NCI-H748 treated with DMSO at 0.1 percent for 48 hours (cell line): ENCODE data around the gene DAGLA.
"Not testable (repeated sequence)": the region's sequence is repeated elsewhere in the genome, so short reads cannot be mapped to it uniquely, and the experiment has no call there.

Experiments
- DNase-seq: peaks from one replicate; lab custom pipeline; 2025; lab: John Stamatoyannopoulos, UW

The DAGLA gene

DNA sequence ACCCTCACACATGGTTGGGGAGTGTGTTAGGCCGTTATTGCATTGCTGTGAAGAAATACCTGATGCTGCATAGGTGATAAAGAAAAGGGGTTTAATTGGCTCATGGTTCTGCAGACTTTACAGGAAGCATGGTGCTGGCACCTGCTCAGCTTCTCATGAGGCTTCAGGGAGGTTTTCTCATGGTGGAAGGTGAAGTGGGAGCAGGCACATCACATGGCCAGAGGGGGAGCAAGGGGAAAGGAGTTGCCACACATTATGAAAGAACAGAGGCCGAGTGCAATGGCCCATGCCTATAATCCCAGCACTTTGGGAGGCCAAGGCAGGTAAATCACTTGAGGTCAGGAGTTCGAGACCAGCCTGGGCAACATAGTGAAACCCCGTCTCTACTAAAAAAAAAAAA, 19.2 kb upstream of the DAGLA start:
- DNase-seq = not testable (repeated sequence)

DNA sequence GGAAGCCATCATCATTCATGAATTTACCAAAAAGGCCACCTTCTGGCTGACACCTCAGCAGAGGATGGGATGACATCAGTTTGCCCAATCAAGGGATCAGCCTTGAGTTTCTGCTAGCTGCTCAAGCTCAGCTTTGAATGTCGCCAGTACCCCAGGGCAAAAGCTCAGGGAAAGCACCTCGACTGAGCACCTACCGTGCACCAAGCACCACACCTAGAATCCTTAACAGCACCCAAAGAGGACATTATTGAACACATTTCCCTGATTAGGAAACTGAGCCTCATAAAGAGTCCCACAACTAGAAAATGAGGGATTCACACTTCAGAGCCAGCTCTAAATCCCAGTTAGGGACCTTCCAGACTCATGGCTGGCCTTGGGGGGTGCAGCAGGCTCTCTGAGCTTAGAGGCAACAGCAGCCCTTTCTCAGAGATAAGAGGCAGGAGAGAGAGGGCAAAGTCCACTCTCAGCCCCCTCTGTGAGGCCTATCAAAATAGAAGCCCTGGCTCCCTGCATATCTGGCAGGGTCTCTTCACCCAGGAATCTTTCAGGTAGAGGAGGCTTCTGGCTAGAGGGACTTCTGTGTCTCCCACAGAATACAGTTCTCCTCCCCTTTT, 13.4 kb upstream of the DAGLA start:
- DNase-seq = no peak

DNA sequence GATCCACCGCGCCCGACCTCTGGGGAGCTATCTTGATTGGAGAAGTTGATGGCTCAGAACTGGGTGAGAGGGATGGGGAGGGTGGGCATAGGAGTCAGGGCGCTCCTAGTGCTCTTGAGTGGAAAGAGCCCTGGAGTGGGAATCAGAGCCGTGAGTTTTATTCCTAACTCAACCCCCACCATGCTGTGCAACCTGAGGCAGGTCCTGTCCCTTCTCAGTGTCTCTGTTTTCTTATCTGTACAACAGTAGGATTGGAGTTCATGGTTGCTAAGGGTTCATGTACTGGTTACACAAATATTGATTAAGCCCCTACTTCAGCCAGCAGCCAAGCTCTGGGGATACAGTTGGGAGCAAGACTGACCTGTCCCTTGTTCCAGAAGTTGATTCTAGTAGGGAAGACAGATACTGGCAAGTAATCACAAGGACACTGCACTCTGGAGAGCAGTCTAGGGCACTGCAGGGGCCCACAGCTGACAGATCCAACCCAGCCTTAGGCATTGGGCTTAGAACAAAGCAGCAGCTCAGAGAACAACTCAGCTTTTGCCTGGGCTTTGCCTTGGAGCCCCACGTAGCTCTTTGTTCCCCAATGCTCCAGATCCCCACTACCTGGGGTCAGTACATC, 12.4 kb upstream of the DAGLA start:
- DNase-seq = no peak

DNA sequence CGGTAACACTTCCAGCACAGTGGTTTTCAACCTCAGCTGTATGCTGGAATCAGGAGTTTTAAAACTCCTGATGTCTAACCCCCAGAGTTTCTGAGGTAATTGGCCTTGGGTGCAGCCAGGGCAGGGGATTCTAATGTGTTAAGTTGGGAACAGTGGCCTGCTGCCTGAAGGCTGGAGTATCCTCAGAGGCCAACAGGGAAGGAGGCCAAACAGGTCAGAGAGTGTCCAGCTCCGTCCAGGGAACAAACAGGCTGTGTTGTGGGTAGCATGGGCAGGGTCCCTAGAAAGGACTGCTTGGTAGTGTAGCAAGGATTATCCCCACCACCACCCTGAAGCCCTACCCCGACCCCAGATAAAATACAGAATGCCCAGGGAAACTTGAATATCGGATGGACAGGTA, 10.8 kb upstream of the DAGLA start:
- no peak for DNase-seq

DNA sequence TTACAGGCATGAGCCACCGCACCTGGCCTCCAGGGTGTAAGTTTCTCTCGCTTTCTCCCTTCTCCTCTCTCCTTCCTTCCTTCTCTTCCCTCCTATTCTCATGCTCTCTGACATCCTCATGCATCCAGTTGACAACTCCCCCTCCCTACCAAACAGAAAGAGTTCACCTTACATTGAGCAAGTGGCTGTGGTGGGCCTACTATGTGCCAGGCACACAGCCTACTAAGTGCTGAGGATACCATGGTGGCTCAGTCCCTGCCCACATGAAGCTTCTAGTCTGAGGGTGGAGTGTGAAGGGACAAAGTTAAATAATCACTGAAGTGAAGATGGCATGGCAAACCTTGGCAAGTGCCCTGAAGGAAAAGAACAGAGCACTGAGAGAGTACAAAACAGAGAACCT, 9.6 kb upstream of the DAGLA start:
- DNase-seq = no peak

DNA sequence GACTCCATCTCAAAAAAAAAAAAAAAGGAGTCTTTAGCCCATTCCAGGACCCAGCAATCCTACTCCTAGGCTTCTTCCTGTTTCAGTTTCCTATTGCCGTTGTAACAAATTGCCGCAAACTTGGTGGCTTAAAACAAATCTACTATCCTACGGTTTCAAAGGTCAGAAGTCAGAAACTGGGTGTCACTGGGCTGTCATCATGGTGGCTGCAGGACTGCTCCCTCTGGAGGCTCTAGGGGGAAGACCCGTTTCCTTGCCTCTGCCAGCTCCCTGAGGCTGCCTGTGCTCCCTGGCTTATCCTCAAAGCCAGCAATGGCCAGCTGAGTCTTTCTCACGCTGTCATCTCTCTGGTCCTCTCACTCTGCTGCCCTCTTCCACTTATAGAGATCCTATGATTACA, 8.7 kb upstream of the DAGLA start:
- no peak for DNase-seq

DNA sequence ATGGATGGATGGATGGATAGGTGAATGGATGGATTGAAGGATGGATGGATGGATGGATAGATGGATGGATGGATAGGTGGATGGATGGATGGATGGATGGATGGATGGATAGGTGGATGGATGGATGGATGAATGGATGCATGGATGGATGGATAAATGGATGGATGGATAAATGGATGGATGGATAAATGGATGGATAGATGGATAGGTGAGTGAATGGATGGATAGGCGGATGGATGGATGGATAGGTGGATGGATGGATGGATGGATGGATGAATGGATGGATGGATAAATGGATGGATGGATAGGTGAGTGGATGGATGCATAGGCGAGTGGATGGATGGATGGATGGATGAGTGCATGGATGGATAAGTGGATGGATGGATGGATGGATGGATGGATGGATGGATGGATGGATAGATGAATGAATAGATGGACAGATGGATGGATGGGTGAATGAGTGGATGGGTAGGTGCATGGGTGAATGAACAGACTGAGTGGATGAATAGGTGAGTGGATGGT, 6.2 kb upstream of the DAGLA start:
- not testable (repeated sequence) for DNase-seq

DNA sequence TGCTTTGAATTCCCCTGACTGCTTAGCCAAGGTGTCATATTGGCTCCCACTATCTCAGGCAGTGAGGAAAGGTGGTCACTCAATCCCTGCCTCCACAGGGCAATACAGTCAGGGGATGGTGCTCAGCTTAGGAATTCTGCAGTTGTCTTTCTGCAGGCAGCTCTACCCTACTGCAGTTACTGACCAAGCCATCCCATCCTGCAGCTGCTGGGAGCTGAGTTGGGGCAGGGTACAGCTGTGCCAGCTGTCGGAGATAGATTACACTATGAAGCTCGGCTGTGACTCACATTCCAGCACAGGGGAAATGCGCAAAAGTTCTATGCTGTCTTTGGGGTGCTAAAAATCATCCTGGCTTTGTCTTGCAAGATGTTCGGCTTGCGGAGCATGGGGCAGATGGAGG, 4.4 kb upstream of the DAGLA start:
- DNase-seq = no peak

DNA sequence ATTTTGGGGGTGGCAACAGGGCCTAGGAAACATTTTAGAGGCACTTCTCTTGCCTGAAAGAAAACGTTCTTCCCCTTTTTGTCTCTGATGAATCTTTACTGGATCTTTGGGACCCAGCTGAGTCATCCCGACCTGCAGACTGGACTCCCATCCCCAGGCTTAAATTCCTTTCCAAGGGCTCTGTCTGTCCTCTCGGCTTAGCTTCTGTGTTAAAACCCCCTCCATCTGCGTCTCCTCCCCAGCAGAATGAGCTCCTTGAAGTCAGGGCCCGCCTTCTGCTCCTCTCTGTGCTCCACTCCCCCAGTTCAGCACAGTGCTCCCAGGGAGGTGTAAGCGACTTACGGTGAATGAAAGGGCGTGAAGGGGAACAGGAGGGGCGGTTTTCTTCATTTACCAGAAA, 895 bp upstream of the DAGLA start:
- DNase-seq = no peak

DNA sequence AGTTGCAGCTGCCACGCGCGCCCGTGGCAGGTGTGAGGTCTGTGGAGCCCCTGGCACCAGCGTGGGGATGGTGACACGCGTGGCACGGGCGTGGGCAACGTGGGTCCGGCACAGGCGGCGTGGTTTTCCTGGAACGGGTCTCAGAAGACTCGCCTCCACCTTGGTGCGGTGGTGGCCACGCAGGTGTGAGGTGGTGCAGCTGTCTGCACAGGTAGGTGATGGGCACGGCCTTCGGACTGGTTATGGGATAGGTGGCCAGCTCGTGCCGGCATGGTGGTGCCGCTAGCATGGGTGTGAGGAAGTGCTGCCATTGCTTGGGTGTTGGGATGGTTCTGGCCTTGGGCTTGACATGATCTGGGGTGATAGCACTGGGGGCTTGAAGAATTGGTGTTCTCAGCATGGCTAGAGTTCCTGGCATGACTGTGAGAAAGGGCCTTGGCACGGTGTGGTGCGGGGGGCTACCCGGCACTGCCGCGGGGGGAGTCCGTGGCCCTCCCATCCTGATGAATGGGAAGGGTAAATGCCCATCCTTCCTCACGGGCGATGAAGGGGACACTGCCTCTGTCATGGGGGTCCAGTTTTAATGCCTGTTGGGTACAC, 531 bp downstream of the DAGLA start:
- DNase-seq = no peak

DNA sequence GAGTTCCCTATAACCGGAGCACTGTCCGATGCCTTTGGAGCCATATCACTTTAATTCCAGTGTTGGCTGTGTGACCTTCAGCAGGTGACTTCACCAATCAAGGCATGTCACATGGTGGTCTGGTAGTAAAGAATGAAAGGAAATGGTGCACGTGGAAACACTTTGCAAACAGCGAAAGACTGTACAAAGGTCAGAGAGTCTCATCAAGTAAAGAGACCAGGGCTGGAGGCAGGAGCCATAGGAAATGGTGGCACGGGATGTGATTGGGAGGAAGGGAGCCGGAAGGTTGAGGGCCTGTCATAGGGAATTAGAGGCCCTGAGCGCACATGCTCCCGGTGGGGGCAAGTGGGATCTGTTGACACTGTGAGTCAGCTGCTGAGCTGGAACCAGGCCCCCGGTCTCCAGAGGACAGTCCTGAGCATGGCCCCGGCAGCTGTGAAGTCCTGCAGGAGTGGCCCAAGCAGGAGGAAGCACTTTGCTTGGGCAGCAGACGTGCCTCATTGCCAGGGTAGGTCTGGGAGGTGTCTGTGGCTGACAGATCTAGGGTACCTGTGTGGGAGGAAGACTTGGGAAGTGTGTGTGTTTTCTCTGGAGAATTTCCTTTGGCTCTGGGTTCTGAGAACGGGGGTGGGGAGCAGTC, 2.0 kb downstream of the DAGLA start:
- no peak for DNase-seq

DNA sequence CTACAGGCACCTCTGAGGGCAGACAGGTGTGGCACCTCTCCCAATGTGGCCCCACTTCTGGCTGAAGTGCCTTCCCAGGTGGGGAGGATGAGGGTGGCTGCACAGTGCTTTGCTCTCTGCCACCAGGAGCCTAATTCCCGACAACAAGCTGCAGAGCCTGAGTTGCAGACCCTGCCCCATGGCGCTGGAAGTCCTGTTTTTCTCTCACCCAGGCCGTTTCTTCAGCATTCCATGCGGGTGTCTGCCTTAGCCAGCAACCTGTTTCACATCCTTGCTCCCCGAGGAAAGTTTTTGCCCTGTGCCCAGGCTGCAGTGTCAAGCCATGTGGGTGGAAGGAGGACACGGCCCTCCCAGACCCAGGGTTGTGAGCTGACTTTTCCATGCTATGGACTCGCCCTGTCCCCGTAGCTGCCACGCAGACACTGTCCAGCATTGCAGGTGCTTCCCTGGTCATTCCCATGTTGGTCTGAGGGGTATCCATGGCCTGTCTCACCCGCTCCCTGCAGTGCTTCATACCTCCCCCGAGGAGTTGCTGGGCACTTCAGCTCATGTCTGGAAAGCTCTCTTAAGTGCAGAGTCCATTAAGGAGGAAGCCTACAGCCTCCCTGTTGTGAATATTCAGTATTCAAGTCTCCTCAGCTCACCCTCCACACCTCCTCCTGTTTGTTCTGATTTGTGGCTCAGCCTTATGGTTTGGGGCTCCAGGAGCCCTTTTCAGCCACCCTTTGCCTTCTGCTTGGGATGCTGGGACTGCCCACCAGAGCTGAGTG, 2.9 kb downstream of the DAGLA start:
- DNase-seq = no peak

DNA sequence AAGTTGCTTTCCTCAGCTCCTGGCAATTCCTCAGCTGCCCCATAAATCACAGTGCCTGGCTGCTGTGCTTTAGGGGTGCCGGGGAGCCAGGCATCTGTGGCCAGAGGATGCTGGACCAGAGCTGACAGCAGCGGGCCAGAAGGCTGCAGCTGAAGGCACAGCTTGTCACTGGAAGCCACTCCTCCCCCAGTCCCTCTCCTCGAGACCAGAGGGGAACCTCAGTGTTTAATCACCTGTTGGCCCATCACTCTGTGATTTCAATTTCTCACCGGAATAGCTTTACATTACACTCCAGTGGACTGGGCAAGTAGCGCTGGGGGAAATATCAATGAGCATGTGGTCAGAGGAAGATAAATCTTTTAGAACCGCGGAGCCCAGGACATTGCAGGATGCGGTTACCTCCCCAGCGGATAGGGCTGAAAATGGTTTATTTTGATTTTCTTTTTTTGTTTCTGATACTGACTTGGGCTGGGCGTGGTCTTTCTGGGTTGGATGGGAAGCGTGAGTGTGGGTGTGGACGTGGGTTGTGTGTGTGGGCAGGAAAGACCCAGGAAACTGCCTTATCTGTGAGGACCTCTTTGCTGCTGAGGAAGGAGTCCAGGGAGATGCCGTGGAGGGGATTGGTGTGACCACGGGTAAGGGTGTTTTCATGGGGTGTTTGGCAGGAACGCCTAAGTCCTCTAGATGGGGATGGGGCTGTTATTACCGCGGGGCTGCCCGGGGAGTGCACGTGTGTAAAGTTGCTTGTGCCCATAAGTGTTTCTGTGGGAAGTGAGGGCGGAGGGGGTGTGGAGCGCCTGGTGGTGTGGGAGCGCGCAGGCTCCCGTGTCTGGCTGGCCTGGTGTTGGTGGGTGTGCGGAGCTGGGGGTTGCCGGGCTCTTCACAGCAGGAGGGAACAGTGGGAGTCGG, 4.0 kb downstream of the DAGLA start:
- no peak for DNase-seq

DNA sequence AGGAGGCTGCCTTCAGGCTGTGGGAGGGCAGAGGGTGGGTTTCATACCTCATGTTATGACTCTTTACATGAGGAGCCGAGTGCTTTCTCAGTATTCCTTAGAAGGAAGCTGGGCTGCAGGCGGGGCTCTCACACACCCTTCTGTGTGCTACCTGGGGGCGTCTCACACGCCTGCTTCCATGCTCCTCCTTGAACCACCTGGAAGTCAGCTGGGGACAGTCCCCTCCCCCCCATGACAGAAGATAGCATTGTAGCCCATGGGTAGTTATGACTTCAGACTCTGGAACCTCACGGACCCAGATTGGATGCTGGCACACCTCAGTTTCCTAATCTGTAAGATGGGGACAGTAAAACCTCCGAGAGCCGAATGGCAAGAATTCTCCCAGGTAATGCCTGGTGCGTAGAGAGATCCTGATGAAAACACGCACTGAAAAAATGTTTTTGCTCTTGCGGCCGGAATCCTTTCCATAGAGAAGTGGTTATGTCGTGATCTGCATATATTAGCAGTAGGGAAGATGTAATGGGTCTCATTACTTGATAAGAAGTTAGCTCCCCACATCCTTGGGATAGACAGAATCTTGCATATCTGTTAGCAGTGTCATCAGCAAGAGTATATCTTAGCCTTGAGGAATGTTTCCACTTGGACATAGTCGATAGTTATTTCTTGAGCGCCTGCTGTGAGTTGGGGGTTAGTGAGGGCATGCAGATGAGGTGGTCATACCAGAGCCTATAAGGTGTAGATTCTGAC, 4.9 kb downstream of the DAGLA start:
- no peak for DNase-seq

DNA sequence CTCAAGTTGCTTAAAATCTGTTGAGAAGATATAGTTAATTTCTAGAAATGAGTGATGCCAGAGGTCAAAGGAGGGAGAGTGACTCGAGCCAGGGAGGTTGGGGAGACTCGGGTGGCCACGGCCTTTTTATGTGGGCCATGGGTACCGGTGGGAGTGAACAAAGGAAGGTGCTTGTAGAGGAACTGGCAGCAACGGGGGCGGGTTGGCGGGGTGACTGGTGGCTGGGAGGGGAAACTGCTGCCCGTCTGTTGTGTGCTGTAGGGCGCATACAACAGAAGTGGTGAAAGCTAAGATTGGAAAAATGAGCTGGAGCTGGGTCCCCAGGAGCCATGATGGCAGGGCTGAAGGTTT, 5.4 kb downstream of the DAGLA start:
- DNase-seq = no peak

DNA sequence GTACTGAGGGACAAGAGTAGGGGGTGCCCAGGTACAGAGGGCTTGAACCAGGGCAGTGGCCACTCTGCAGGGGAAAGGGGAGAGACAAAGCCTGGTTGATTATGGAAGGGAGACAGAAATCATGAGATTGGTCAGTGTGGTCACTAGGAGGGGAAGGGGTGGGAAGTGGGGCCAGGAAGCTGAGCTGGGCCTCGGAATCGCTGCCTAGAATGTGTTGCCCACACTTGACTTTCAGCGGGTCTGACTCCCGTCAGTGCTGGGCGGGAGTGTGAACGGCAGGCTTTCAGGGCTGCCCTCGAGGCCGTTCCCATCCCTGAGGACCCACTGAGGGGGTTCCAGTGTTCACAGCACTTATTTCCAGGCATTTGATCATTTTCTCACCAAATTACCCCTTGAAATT, 5.9 kb downstream of the DAGLA start:
- no peak for DNase-seq

DNA sequence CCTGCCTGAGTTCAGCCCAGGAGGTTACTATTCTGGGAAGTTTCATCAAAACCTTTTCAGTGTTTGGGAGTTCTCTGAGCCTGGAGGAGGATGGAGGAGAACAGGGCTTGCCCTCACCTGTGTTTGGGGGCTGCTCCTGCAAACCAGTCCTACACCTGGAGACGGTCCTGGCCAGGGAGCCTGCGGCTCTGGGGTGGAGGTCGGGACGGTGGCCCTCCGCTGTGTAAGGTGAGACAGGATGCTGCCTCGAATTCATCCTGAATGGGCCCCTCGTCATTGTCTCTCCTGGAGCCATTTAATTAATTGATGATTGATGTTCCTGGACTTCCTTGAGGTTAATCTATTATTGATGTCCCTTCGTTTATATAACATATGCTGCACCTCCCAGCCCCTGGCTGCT, 6.3 kb downstream of the DAGLA start:
- DNase-seq = no peak

DNA sequence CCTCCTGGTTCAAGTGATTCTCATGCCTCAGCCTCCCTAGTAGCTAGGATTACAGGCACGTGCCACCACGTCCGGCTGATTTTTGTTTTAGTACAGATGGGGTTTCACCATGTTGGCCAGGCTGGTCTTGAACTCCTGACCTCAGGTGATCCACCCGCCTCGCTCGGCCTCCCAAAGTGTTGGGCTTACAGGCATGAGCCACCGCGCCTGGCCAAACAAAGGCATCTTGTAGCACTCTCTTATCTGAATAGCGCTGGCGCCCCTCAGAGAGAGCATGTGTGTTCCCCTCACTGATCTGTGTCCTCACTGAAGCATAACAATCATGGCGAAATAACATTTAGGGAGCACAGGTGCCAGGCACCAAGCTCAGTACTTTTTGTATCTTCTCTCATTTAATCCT, 7.2 kb downstream of the DAGLA start:
- no peak for DNase-seq

DNA sequence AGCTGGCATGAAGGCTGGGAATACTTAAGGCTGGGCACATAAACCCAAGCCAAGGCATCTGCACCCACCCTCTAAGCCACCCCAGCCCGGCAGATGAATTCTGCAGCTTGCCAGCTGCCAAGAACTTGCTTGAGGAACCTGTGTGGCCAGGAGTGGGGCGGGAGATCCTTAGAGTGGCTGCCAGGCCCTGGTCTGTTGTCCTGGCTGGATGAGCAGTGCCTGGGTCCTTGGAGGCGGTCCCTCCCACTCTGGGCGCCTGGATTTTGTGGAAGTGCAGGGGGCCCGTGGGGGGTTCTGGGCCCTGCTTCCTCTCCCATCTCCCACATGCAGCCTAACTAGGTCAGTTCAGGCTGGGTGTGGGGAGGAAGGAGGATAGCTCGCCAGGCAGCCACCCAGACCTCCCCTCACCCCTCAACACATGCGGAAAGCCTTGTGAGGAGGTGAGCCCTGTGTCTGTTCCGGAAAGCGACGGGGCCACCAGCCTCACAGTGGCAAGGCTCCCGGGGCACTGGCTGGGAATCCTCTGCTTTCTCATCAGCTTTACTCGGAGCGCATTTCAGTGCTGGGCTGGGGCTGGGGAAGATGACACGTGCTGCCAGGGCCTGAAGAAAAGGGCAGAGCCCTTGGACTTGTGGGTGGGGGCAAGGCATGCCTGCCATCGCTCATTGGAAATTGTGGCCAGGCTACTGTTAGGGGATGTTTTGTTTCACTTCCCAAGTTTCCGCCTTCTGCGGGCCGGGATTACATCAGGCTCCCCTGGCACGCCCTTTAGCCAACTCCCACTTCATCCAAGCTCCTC, 8.4 kb downstream of the DAGLA start:
- DNase-seq = no peak

DNA sequence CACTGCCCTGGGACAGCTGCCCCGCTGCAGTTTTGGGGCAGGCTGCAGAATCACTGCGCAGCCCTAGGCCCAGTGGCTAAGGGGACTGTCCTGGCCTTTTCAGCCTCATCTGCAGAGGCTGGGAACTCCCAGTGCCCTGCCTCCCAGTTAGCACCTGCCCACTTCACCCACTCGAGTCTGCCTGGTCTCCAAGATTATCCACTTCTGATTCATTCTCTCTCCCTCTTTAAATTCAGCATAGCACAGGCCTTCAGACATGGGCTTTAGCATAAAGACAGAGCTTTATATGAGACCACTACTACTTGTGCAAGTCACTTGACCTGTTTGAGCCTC, 8.9 kb downstream of the DAGLA start:
- DNase-seq = no peak
